NCI-H2107 treated with DMSO at 0.1 percent for 48 hours (cell line): ENCODE data around the gene LIN28A.
A peak's percentile ranks its signal among the peaks of the same experiment; 100 is the strongest.

ENCODE experiments used
- DNase-seq: peaks from one replicate; lab custom pipeline; 2025; ENCODE audit not compliant: unreplicated experiment; lab: John Stamatoyannopoulos, UW

The LIN28A gene

DNA sequence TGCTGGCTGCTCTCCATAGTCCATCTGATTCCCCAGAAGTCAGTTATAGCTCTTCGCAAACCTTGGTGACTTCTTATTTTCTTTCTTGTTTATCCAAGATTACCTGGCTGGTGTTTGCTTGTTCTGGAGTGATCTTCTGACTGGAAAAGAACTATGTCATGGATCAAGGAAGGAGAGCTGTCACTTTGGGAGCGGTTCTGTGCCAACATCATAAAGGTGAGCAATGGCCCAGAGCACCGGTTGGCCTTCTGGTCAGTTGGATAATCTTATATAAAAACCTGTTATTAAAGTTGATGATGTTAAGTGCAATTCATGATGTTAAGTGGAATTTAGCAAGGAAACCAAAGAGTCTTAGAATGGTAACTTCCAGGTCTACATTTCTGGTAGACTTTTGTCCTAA lies 22.2 kb downstream of the LIN28A start:
- no peak for DNase-seq

GRCh38 chr1:26434161-26434752 lies 23.6 kb downstream of the LIN28A start:
- no peak for DNase-seq

GRCh38 chr1:26438041-26438440 lies 27.4 kb downstream of the LIN28A start:
- no peak for DNase-seq

DNA sequence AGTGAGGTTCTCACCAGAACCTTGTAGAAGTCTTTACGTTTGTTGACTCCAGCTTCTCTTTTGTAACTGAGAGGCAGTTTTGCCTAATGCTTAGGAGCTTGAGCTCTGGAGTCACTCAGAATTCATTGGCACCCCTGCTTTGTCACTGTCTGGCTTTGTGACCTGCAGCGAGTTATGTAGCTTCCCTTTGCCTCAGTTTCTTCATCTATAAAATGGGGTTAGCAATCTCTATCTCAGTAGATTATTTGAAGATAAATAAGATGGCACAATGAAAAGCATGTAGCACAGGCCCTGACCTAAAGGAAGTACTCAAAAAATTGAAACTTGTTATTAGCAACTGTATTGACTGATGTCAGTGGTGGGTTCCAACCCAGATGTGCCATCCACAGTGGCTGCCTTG lies 29.6 kb downstream of the LIN28A start:
- DNase-seq = no peak

DNA sequence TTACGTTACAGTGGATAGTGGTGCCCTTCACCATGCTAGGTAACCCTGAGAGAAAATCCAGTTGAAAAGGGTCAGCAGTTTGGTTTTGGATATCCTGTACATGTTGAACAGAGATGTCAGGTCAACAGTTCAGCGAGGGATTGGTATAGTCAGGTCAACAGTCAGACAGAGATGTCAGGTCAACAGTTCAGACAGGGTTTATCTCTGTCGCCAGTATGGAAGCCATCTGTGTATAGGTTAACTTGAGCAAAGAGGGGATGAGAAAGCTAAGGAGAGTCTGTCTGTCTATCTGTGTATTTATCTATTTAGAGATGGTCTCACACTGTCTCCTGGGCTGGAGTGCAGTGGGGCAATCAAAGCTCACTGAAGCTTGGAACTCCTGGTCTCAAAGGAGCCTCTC lies 39.3 kb downstream of the LIN28A start:
- DNase-seq = no peak

DNA sequence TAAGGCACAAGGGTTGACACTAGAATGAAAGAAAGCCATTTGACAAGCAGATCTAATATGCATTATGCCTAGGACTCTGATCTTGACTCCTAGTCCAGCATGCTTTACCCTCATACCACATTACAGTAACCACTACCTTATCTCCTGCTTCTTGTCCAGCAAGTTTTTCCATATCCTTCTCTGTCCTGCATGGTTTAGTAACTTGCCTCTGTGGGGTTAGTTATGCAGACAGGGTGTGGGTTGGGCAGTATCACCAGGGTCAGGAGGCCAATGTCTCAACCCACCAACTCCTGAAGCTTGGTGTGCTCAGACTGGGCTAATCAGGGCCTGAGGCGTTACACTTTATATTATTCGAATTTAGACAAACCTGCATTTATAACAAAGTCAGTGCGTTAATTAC lies 40.3 kb downstream of the LIN28A start:
- DNase-seq = no peak

- DNase-seq = no peak
Observed at GRCh38 chr1:26452459-26453183, 42.0 kb downstream of the LIN28A start.

DNA sequence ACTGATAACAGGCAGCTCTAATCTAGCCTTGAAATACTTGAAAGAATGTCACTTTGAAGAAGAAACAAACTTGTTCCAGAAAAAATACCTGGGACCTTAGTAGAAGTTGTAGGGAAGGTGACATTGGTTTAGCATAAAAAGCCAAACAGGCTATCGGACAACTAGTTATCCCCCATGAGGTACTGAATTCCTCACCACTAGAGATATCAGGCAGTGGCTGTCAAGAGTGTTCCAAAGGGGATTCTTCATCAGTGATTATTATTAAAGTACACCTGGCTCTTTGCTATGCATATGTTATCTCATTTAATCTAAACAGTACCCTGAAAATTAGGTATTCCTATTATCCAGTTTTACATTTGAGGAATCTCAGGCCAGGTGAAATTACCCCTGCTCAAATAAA lies 48.5 kb downstream of the LIN28A start:
- no peak for DNase-seq

- peak; percentile 77 for DNase-seq
Observed at GRCh38 chr1:26459573-26460031, 49.0 kb downstream of the LIN28A start.

DNA sequence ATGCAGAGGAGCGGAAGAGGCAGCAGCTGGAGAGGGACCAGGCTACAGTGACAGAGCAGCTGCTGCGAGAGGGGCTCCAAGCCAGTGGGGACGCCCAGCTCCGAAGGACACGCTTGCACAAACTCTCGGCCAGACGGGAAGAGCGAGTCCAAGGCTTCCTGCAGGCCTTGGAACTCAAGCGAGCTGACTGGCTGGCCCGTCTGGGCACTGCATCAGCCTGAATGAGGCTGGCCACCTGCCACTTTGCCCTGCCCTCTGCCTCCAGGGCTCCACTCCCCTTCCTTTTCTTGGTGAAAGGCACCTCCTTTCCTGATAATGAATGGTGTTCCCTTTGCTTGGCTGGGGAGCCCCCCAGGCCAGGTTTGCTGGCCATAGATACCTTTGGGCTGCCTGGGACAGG lies 58.3 kb downstream of the LIN28A start:
- no peak for DNase-seq

DNA sequence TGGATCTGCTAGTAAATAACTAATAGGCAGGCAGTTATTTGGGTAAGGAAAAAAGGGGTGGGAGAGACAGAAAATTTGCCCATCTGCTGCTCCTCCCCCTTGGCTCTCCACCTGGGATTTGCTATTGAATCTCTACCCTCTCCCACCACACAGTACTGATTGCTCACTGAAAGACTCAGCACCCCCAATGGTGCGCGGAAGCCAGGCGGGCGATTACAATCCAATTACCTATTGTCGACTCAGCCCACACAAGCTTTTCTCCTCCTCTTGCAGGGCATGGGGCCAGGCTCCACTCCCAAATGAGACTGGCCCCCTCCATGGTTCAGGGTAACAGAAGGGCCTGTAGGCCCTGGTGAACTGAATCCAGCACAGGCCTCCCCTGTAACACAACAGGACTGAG lies 58.9 kb downstream of the LIN28A start:
- DNase-seq = peak; percentile 92

GRCh38 chr1:26470878-26471497 lies 60.4 kb downstream of the LIN28A start:
- DNase-seq = peak; percentile 59

DNA sequence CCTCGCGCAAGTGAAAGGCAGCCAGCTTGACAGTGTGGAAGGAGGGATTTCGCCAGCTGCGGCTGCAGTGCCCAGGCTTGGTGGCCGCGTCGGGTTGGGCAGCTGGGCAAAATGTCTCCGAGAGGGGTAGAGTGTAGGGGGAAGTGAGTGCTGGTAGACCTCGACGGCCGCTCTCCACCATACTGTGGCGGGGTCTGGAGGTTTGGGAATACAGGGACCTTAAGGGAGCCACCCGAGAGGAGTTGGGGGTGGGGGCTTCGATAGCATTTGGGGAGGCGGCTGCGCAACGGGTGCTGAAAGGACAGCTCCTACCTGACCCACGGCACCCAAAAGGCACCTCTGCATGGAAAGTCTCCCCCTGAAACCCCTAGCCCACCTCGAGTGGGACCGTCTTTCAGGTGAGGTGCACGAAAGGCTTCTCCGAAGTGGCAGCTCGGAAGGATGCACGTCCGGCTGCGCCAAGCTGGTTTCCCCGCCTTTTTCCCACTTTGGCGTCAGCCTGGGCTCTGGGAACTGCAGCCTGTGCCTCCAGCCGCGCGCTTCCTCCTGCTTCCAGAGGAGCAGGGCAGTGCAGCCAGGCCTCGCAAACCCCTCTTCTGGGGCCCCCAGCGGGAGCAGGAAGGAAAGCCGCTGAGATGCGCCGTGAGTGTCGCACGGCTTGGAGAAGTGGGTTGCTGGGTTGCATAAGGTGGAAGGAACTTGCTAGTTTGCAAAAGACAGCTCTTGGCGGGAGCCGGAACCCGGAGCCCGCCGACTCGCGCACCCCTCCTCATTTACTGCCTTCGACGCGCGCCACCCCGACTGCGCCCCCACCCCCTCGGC lies 61.1 kb downstream of the LIN28A start:
- peak; percentile 85 for DNase-seq

DNA sequence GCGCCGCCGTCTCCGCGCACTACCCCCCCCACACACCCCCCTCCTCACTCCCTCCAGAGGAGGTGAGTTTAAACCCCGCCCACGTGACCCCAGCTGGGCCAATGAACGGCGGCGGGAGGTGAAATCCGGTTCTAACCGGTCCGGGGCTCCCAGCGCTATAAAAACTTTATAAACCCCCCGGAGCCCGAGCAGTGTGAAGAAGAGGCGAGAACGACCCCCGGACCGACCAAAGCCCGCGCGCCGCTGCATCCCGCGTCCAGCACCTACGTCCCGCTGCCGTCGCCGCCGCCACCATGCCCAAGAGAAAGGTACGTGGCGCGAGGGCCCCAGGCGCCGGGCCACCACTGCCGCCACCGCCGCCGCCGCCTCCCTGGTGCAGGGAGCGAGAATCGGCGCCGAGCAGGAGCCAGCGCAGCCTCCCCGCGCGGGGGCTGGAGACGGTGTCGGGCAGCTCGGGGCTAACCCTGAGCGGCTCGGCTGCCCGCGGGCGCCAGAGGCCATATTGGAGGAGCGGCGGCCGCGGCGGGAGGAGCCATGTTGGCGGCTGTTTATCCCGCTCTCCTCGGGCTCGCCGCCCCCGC lies 61.8 kb downstream of the LIN28A start, which contains the start of gene HMGN2:
Gene HMGN2, plus strand, starts transcription at position 121 of the 581 bp plus-strand sequence. Its CDS starts 173 bp downstream, at position 294.
- no peak for DNase-seq

- peak; percentile 75 for DNase-seq
Observed at GRCh38 chr1:26472901-26473845, 62.6 kb downstream of the LIN28A start.

DNA sequence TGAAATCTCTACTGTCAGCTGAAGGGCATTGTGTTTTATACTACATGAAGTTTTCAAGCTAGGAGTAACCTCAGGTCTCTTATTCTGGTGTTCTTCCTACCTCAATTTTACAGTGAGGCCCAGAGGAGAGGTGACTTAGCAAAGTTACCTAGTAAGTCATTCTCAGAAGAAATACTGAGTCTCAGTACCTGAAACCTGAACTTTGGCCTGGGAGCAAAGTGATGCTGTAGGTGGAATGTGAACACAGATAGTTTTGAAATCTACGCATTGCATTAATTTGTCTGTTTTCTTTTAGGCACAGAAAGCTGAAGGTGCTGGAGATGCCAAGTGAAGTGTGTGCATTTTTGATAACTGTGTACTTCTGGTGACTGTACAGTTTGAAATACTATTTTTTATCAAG lies 64.2 kb downstream of the LIN28A start:
- no peak for DNase-seq

DNA sequence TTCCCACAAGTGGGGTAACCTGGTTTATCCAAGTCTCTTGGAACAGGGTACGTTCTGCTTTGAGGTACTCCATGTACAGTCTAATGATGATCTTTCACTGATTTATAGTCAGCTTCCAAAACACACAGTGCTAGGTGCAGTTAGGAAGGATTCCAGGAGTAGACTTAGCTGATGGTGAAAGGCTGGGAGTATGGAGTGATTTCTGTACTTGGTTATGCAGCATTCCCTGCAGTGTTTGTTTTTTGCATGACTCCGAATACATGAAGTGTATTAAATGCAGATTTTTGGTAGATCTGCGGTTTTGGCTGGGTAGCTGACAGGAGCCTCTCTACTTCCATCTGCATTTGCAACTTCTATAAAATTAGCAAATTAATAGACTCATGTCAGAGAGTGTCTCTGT lies 65.4 kb downstream of the LIN28A start:
- no peak for DNase-seq

GRCh38 chr1:26476958-26477357 lies 66.3 kb downstream of the LIN28A start:
- DNase-seq = no peak

- no peak for DNase-seq
Observed at GRCh38 chr1:26477446-26478152, 67.0 kb downstream of the LIN28A start.
